Activated T-cell treated with anti-CD3 and anti-CD28 coated beads, Interleukin-2, amount 50 U/mL, for 48 hours (primary cell): Measurements from ENCODE around the gene SLC44A3.
"Not testable (repeated sequence)": the region's sequence is repeated elsewhere in the genome, so short reads cannot be mapped to it uniquely, and the experiment has no call there.

Source experiments
- DNase-seq, 2 experiments: peaks; one replicate each; pipeline ENCODE4 v3.0.0-alpha.2; 2020

The SLC44A3 gene

GRCh38 chr1:94937820-94938219 is 117.7 kb downstream of the SLC44A3 start:
- no peak for DNase-seq

GRCh38 chr1:94940738-94941137 is 120.6 kb downstream of the SLC44A3 start:
- no peak for DNase-seq

GRCh38 chr1:94941480-94941879 is 121.3 kb downstream of the SLC44A3 start:
- DNase-seq: not testable (repeated sequence)

GRCh38 chr1:94942171-94943128 is 122.3 kb downstream of the SLC44A3 start:
- DNase-seq: no peak
